Pancreas (tissue), 10 donors: Measurements from ENCODE around the gene MACROD2. TPM values are rescaled to one million over a fixed set of nuclear protein-coding genes. Genes with fewer than 3 reads are reported as not detected.

ENCODE experiments used
- ATAC-seq, 4 donors: fragments of 200-7000 bp; cut with Tn5 transposase; one replicate each; pipeline versions ENCODE4 v1.8.0 to v1.9.1; 2020; ENCODE audit warnings: mild to moderate bottlenecking in 4 of 4, moderate library complexity in 4 of 4
- DNase-seq, 6 donors: peaks; one replicate each; pipeline ENCODE4 v3.0.0-alpha.2; 2020
- FAIRE-seq: peaks from 2 replicates; lab custom pipeline; 2012; peaks lifted over from hg19 to GRCh38; lab: Jason Lieb, UNC
- H3K27ac ChIP-seq, 4 donors: fragments of 200-600 bp; sonication (generic); 1 replicate in 3 of 4; 2 replicates in 1 of 4; pipeline versions ENCODE4 v1.5.0 to v1.8.0; 2020
- H3K27me3 ChIP-seq, 4 donors: fragments of 200-600 bp; one replicate each; pipeline ENCODE4 v1.8.0; 2021
- H3K36me3 ChIP-seq, 3 donors: fragments of 200-600 bp; sonication (generic) in 1 of 3; one replicate each; pipeline versions ENCODE4 v1.5.0 to v1.8.0; 2020 to 2021
- H3K4me1 ChIP-seq, 3 donors: fragments of 200-600 bp; one replicate each; pipeline ENCODE4 v1.8.0; 2021
- H3K4me3 ChIP-seq, 4 donors: fragments of 200-600 bp; sonication (generic) in 2 of 4; one replicate each; pipeline versions ENCODE4 v1.5.0 to v1.8.0; 2020 to 2021
- H3K9me3 ChIP-seq, 4 donors: fragments of 200-600 bp; one replicate each; pipeline ENCODE4 v1.8.0; 2021
- CTCF ChIP-seq, 4 donors: fragments of 200-600 bp; sonication (generic) in 3 of 4; IDR thresholded peaks; one replicate each; pipeline versions ENCODE4 v1.5.0 to v1.8.0; 2021; ENCODE audit warnings: antibody characterized with exemption in 4 of 4
- WGBS, 2 donors: extraction: QIAGEN DNeasy Blood & Tissue Kit; methylation state at CpG; one replicate each; pipeline ENCODE4 v1.1.7; 2013; 5-methylcytosine and 5-hydroxymethylcytosine counted together
- intact Hi-C, 3 donors: fragments of 100-400 bp; cut with DNase I; formaldehyde crosslinking; loops; one replicate each; pipeline versions ENCODE4 v1.11.1 to v1.14.2; 2022
- polyA plus RNA-seq, 2 donors: library from polyadenylated mRNA; stranded (reverse); fragments of 200-250 nt; gene quantifications; one replicate each; pipeline ENCODE4 v1.2.3, GENCODE V29; 2013
- total RNA-seq, 6 donors: library from RNA; stranded (reverse); fragmentation: NEBNext Ultra II Directional in 4 of 6; extraction: Animal tissue kit (Norgen Biotek cat#: 25700) in 4 of 6; gene quantifications; one replicate each; pipeline versions ENCODE4 v1.2.1 to v1.2.4, GENCODE V29; 2021 to 2023
- donor health status: healthy with polysubstance abuse.
- donor health status: DM: no; HTN: no; CAD: no; lungs with moderate emphysema.
- donor health status: DM: no; HTN: no; CAD: no.
- donor health status: control.
- donor health status: control.
- donor health status: Bipolar disorder and iron deficiency.
- donor health status: DM: yes; HTN: yes; CAD: no.
- donor health status: DM: no; HTN: no; CAD: no.
- donor health status: DM: no; HTN: no; CAD: no.
- donor health status: DM: yes; HTN: yes; CAD: no.

Gene MACROD2
- total and polyA plus RNA-seq, 8 donors: 1.7 to 4.9 (median 2.7) TPM

GRCh38 chr20:15242773-15243172 lies 1247.5 kb downstream of the MACROD2 start:
- no peak for TF ChIP-seq CTCF (IDR thresholded peaks at IDR 0.05)
- FAIRE-seq (no peak), ATAC-seq (no peak), DNase-seq (no peak)
- Histone ChIP-seq H3K9me3 (no peaks in the 10 kb centered on the region), H3K4me3 (no peak overlapping the region), H3K36me3 (no peaks in the 10 kb centered on the region), H3K27ac (no peak overlapping the region), H3K27me3 (no peaks in the 10 kb centered on the region), H3K4me1 (no peaks in the 10 kb centered on the region)
- 53 to 55% methylated on average over 3 of the region's 3 CpGs for WGBS, 2 donors
- intact Hi-C loops: no loop called here

- FAIRE-seq: no peak
- intact Hi-C loops: no loop called here
- H3K27ac ChIP-seq: no peak overlapping the region
- 58 to 87% methylated on average over 2 of the region's 2 CpGs for WGBS, 2 donors
- TF ChIP-seq CTCF (IDR thresholded peaks at IDR 0.05): no peak
- no peak overlapping the region for H3K4me3 ChIP-seq
- DNase-seq: no peak
- no peaks in the 10 kb centered on the region for H3K36me3 ChIP-seq
- H3K9me3 ChIP-seq: no peaks in the 10 kb centered on the region
- no peaks in the 10 kb centered on the region for H3K27me3 ChIP-seq
- H3K4me1 ChIP-seq: no peaks in the 10 kb centered on the region
- no peak for ATAC-seq
Measured at GRCh38 chr20:15245896-15246295, 1250.6 kb downstream of the MACROD2 start.

- FAIRE-seq (no peak), DNase-seq (no peak), ATAC-seq (no peak)
- Histone ChIP-seq H3K36me3 (no peaks in the 10 kb centered on the region), H3K9me3 (no peaks in the 10 kb centered on the region), H3K4me1 (no peaks in the 10 kb centered on the region), H3K4me3 (no peak overlapping the region), H3K27ac (no peak overlapping the region), H3K27me3 (no peaks in the 10 kb centered on the region)
- intact Hi-C loops: no loop called here
- 87 to 92% methylated on average over 7 of the region's 7 CpGs for WGBS, 2 donors
- no peak for TF ChIP-seq CTCF (IDR thresholded peaks at IDR 0.05)
Measured at GRCh38 chr20:15248618-15249395, 1253.5 kb downstream of the MACROD2 start.

GRCh38 chr20:15251171-15251570 lies 1255.9 kb downstream of the MACROD2 start:
- Histone ChIP-seq H3K4me3 (no peak overlapping the region), H3K27ac (no peak overlapping the region), H3K9me3 (no peaks in the 10 kb centered on the region), H3K36me3 (no peaks in the 10 kb centered on the region), H3K27me3 (no peaks in the 10 kb centered on the region), H3K4me1 (no peaks in the 10 kb centered on the region)
- intact Hi-C loops: no loop called here
- no peak for DNase-seq
- WGBS, 2 donors: 36 to 43% methylated on average over 2 of the region's 2 CpGs
- TF ChIP-seq CTCF (IDR thresholded peaks at IDR 0.05): no peak
- no peak for FAIRE-seq
- ATAC-seq: no peak

GRCh38 chr20:15252304-15252703 lies 1257.0 kb downstream of the MACROD2 start:
- intact Hi-C loops: no loop called here
- DNase-seq (no peak), FAIRE-seq (no peak), ATAC-seq (no peak)
- Histone ChIP-seq H3K36me3 (no peaks in the 10 kb centered on the region), H3K9me3 (no peaks in the 10 kb centered on the region), H3K4me1 (no peaks in the 10 kb centered on the region), H3K27me3 (no peaks in the 10 kb centered on the region), H3K4me3 (no peak overlapping the region), H3K27ac (no peak overlapping the region)
- no peak for TF ChIP-seq CTCF (IDR thresholded peaks at IDR 0.05)
- WGBS, 2 donors: 76 to 81% methylated on average over 2 of the region's 2 CpGs
